GM03348 (cell line): ENCODE measurements around the gene IL36G.

Experiments used
- DNase-seq: peaks from one replicate; pipeline ENCODE4 v3.0.0; 2012; ENCODE audit warnings: low spot score

The IL36G gene

DNA sequence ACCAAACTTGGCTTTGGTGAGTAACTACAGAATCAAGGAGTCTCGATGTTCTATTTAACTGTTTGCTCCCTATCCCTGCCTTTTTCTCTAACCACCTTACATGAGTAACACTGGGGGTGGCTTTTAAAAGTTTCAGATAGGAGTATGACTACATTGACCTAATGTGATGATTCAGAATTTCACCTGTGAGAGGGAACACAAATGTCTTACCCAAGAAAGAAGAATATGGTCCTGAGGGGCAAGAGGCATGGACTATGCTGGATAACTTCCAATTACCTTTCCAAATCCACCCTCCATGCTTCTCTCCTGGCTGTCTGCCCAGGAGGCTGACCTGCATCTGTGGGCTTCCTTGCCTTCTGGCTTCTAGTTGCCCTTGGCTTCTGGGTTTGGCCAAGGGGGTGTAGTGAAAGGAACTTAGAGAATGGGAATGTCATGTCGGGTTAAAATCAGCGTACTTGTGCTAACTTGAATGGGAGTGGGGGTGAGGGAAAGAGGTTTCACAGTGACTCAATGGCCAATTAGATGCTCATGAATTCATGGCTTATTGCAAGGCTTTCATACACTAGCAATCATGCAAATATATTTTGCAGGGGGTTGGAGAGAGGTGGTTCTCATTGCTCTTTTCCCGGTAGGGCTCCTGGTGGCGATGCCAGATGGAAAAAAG, 5.3 kb upstream of the IL36G start:
- DNase-seq: no peak

DNA sequence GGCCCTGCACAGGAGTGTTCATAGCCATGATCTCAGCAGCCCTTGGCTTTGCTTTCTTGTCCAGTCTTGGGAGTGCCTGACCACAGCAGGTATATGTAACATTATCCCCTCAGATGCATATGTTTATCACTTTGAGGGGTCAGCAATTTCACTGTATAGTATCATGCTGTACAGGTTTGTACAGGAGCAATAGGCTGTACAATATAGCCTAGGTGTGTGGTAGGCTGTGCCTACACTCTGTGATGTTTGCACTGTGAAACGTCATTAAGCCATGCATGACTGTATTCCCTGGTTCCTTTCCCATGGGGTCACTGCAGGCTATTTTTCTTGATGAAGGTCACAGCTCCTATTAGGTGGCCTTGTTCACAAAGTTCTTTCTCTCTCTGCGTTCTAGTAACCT, 4.7 kb upstream of the IL36G start:
- no peak for DNase-seq

DNA sequence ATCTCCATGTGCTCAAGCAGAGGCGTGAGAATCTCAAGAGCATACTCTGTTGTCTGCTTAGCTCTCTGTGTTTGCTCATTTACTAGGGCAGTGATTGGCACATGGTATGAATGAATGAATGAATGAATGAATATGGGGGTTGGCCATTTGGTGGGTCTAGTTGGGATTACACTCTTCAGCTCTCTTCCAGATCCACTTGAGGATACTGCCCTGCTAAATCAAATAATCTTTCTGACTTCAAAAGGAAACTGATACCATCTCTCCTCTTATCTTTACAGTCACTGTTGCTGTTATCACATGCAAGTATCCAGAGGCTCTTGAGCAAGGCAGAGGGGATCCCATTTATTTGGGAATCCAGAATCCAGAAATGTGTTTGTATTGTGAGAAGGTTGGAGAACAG, 1.9 kb downstream of the IL36G start:
- DNase-seq: no peak

DNA sequence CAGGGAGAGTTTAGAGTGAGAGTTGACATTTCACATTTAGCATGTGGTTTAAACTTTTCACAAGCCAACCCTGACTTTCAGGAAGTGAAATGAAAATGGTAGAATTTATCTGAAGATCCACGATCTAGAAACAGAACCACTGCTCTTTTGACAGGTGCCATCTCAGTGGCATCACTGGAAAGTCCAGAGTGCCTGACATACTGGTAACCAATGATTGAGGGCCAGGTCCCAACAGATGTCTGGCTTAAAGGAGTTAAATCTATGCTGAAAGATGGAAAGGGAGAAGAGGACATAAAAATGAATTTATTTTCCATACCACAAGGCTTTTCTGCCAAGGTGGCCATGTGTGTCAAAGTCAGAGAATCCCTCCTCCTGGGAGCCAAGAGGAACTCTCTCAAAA, 2.7 kb downstream of the IL36G start:
- DNase-seq: no peak

DNA sequence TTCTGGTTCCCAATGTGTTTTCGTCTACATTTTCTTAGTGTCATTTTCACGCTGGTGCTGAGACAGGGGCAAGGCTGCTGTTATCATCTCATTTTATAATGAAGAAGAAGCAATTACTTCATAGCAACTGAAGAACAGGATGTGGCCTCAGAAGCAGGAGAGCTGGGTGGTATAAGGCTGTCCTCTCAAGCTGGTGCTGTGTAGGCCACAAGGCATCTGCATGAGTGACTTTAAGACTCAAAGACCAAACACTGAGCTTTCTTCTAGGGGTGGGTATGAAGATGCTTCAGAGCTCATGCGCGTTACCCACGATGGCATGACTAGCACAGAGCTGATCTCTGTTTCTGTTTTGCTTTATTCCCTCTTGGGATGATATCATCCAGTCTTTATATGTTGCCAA, 7.3 kb downstream of the IL36G start:
- DNase-seq: no peak

DNA sequence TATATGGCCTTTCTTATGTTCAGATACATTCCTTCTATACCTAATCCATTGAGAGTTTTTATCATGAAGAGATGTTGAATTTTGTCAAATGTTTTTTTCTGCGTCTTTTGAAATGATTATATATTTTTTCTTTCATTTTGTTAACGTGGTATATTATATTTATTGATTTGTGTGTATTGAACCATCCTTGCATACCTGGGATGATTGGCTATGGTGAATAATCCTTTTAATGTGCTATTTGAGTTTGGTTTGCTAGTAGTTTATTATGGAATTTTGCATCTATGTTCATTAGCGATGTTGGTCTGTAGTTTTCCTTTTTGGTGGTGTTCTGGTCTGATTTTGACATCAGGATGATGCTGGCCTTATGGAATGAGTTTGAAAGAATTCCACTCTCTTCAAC, 11.8 kb downstream of the IL36G start:
- DNase-seq: no peak

DNA sequence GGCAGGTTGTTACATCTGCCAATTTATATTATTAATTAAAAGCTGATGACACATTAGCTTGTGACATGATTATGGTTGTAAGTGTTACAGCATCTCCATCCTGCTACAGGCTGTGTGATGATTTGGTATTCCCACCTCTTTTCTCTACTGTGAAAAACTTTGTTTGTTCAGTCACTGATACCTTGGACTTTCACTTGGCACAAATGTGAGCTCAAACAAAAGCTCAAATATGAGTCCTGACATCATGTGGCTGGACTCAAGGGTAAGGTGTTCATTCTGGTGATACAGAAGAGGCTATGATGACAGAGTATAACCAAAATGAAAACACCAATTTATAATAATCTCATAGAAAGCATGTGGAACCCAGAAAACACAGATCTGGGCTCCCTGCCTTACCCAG, 16.0 kb downstream of the IL36G start:
- no peak for DNase-seq

DNA sequence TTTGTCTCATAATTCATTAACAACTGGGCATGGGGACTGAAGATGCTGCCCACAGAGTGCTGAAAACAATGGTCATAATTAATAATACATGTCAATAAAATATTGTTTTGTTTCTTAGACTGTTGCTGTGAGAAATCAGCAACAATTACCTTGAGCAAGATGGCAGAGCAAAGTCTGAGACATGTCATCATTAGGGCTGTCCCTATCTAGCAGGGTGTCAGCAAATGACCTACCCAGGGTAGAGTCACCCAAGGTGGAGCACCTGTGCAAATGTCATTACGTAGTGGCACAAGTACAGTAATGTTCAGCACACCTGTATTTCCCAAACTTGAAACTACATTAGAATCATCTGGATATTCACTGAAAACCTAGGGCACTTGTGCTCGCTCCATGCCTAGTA, 16.8 kb downstream of the IL36G start:
- DNase-seq: no peak

DNA sequence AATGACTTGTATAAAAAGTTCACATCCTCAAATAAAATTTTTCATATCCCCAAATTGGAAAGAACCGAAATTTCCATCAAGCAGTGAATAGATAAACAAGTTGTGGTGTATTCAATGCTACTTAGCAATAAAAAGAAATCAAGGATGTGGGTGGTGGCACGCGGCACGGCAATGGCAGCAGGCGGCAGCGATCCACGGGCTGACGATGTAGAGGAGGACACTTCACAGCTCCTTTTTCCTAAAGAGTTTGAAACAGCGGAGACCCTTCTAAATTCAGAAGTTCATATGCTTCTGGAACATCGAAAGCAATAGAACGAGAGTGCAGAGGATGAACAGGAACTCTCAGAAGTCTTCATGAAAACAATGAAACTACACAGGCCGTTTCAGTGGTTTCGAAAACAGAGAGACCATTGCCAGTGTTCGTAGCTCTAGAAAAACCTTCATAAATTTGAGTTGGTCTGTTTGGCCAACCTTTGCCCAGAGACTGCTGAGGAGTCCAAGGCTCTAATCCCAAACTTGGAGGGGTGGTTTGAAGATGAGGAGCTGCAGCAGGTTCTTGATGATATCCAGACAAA, 17.6 kb downstream of the IL36G start:
- DNase-seq: no peak

DNA sequence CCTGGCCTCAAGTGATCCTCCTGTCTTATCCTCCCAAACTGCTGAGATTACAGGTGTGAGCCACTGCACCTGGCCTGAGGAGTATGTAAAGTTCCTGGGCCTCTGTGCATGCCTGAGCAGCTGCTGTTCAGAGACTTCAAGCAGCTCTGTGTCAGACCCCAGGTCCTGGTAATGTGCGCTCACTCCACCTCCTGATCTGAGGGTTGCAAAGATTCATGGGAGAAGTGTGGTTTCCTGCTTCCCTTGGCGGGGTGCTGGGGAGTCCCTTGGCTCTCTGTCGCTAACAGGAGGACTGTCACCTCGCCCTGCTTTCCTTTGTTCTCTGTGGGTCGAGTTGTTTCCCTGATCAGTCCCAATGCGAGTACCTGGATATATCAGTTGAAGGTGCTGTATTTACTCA, 18.8 kb downstream of the IL36G start:
- no peak for DNase-seq

DNA sequence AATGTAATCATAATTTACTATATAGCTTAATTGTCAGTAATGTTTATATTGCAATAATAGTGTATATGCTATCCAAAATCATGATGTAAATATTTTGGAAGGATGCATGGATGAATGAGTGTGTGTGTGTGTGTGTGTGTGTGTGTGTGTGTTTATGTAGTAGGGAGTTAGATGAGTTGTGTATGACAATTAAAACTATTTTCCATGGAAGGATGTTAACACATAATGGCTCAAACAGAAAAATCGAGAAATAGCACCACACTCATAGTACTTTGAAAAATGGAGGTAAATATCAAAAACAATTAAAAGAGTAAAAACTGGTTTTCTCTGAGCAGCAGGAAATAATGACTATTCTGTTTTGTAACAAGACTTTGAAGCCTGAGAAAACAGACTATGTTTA, 19.3 kb downstream of the IL36G start:
- DNase-seq: no peak

DNA sequence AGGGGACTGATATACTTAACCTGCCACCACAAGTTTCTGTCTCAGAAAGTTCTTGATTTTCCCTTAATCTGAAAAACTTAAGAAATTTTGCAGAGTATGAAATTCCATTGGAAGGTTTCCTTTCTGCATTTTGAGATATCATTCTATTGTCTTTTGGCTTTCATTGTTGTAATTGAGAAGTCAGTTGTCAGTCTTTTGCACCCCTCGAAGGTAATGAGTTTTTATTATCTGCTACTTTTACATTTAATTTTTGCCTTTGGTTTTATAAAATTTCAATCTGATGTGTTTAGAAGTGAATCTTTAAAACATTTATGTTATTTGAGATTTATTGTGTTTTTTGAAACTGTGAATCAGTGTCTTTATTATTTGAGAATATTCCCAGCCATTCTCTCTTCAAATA, 22.6 kb downstream of the IL36G start:
- no peak for DNase-seq

DNA sequence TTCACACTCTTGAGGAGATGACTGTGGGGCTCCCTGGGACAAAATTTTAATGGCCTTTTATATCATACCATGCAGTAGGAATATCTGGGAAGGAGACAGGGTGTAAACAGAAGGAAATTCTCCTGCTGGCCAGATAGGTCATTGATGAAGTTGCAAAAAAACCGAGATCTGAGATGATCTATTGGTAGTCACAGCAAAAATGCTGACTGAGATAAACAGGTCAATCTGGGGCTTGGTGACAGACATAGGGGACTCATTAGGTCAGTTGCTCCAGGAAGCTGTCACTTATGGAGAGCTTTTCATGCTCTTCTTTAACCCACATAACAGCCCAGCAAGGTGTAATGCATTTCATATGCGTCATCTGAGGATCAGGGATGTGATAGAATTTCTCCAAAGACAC, 24.9 kb downstream of the IL36G start:
- DNase-seq: no peak

DNA sequence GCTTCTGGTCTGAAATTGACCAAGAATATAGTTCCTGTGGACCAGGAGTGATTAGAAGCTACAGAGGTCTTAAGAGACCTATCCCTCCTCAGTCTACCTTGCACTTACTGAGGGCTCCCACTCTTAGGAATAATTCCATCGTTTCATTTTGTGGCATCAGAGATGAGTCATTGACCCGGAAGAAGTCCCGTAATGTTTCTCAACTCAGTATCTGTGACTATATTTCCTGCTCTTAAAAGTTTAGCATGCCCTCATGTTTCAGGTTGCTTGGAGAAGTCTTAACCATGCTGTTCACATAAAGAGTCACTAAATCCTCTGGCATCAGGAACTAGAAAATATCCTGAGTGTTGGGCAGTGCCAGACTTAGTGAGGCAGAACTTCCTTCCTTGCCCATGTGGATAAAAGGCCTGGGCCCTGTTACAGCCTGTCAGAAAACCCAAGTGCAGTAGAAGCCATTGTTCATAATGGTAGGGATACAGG, 27.3 kb downstream of the IL36G start, which contains the start of gene IL36A:
Gene IL36A (plus strand): TSS at position 430 of the 480 bp plus-strand sequence. CDS start 413 bp downstream, outside the sequence.
- DNase-seq: no peak

DNA sequence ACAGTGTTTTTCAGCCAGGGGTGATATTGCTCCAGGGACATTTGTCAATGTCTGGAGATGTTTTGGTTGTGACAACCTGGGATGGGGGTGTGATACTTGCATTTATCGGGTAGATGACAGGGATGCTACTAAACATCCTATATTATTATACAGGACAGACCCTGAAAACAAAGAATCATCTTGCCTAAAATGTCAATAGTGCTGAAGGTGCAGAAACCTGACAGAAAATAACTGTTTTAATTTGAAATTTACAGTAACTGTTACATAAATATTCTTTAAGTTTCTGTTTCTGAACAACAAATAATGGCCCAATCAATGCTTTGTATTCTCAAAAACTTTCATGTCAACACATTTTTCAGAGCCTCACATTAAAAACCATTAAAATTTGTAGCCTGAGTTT, 29.4 kb downstream of the IL36G start:
- no peak for DNase-seq

DNA sequence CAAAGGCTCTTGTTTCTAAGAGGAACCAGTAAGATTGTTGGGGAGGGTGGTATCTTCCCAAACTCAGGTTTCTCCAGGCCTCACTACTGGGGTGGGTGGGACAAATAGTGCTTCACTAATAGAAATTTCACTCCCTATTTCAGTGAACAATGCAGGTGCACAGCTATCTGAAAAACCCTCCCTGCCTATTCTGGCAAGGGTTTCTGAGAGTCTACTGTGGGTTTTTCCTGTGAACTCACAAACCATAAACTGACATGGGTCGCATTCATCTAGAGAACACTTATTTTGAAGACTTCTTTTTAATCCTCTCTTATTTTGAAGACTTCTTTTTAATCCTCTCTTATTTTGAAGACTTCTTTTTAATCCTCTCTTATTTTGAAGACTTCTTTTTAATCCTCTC, 31.8 kb downstream of the IL36G start:
- DNase-seq: no peak

DNA sequence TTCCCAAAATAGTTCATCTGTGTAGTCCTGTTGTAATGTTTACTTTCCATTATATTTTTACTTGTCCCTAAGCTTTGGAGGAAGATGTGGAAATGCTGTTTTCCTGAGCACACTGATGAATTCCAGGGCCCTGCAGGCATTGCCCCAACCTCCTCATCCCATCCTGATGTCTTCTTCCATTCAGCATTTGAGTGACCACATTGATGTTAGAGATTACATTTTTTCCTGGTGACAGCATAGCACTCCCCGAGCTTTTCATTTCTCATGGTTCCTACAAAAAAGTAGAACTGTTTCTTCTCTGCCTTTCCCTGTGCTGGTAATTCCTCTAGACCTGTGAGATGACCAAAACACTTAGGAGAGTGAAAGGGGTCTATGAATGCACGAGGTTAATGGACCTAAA, 32.3 kb downstream of the IL36G start:
- DNase-seq: peak; percentile 31

DNA sequence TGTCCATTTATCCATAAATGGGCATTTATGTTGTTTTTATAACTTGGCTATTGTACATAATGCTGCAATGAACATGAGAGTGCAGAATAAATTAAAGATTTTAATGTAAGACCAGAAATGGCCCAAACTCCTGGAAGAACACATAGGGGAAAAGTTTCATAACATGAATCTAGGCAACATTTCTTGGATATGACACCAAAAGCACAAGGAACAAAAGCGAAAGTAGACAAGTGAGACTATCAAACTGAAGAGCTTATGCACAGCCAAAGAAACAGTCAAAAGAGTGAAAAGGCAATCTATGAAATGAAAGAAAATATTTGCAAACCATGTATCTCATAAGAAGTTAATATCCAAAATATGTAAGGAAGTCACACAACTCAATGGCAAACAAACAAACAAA, 33.3 kb downstream of the IL36G start:
- DNase-seq: no peak

DNA sequence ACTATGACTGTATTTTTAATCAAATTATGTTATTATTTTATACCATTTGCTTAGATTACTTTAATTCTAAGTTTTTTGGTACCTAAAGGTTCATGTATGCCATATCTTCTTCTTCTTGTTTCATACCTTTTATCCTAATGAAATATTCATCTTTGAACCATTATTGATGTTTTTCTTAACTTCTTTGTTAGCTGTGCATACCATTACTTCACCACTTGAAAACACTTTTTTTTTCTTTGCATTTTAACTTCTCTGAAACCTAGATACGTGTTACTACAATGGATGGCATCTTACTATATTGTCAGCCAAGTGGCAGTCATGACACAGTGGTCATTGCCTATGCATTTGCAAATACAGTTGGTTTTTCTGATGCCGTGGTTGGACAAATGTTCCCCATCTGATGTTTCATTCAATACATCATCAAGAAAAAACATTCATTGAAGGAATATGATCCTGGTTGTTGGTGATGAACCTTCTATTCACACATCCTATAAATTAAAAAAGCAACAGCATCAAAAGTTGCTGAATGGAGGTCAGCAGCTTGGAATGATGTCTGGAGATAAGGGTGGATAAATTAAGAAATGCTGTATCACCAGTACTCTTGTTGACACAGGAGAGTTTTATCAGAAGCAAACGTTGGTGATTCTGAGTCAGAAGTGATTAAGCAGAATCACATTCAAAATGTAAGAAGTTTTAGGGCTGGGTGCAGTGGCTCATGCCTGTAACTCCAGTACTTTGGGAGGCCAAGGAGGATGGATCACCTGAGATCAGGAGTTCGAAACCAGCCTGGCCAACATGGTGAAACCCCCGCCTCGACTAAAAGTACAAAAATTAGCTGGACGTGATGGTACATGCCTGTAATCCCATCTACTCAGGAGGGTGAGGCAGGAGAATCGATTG, 34.9 kb downstream of the IL36G start:
- no peak for DNase-seq

DNA sequence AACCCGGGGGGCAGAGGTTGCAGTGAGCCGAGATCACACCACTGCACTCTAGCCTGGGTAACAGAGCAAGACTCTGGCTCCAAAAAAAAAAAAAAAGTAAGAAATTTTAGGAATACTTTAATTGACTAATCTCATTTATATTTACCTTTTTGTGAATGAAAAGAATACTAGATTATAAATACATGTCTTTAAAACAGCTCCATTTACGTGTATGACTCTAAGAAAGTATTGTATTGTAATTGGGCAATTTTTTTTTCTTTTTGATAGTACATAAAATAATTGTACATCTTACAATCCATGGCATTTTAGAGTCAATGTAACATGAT, 35.5 kb downstream of the IL36G start:
- no peak for DNase-seq

DNA sequence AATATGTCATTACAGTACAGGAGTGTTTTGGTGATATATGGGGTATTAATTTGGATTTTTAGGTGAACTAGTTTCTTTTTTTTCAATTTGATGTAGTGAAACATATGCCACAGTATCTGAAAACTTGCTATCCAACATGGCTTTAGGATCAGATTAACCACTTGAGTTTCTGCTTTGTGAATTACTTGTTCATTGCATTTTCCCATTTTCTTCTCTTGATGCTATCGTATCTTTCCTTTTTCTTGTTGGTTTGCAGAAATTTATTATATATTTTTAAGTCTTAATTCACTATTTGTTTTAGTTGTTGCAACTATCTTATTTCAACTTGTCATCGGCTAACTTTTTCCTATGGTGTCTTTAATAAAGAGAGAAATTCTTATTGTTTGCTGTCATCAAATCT, 36.3 kb downstream of the IL36G start:
- no peak for DNase-seq

DNA sequence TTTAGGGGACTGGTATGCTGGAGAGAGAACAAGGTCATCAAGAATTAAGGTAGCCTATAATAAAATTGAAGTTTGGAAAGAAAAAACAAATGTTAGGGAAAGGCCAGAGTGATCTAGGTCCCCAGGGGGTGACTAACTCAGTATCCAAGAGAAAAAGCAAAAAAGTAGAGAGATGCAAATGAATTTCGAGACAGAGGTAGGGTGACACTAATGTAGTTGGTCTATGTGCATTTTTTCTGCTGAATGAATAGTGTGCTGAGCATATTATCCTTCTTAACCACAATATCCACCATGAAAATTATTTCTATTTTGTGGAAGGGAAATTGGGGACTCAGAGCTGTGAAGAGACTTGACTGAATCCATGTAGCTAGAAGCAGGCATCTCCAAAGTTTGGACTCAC, 37.2 kb downstream of the IL36G start:
- no peak for DNase-seq

DNA sequence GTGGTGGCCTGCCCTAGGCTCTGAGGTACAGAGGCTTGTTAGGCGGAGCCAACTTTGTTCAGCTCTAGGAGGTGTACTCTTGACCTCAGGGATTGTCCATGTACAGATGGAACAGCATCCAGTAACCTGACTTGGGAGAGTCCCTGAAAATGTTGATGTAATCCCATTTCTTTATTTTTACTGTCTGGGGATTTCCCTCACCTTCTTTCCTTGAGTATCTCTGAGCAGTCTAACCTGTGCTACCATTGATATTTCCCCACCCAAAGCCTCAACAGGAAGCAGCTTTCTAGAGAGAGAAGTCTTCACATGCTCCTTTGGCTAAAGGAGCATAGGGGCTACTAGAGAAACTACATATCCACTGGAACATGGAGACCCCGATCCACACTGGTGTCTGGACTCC, 37.8 kb downstream of the IL36G start:
- DNase-seq: no peak
